PC-9 (cell line): ENCODE results near the gene MYL2. TPM values are rescaled to one million over a fixed set of nuclear protein-coding genes. Genes with fewer than 3 reads are reported as not detected.

Source experiments
- Bru-seq: library from RNA; stranded (reverse); fragments of 400-500 nt; gene quantifications from one replicate; lab custom pipeline; 2021; lab: Mats Ljungman, UMichigan
- BruChase-seq, 2 experiments: library from RNA; stranded (reverse); fragments of 400-500 nt; gene quantifications; one replicate each; lab custom pipeline; 2021; lab: Mats Ljungman, UMichigan
- BruUV-seq: library from RNA; stranded (reverse); fragments of 400-500 nt; replicated peaks from 2 replicates; lab custom pipeline; 2021; lab: Mats Ljungman, UMichigan
- CTCF ChIA-PET: fragments of 300-600 bp; sonication (Branson Sonifier 250); formaldehyde crosslinking; loops from one replicate; lab custom pipeline; 2022; ENCODE audit warnings: antibody characterized with exemption; lab: Charles Lee
- POLR2A ChIA-PET: fragments of 300-600 bp; sonication (Branson Sonifier 250); formaldehyde crosslinking; loops from one replicate; lab custom pipeline; 2022; ENCODE audit warnings: antibody characterized with exemption; ENCODE audit not compliant: unreplicated experiment; lab: Charles Lee
- DNase-seq, 2 experiments: peaks; one replicate each; pipeline versions ENCODE4 v3.0.0 to v3.0.0-alpha.2; 2015 to 2022; ENCODE audit warnings: mixed read lengths in 1 of 2
- H2AFZ ChIP-seq: fragments of 200-600 bp; sonication (generic); 2 replicates; pipeline ENCODE4 v1.8.1; 2017; ENCODE audit warnings: antibody characterized with exemption
- H3F3A ChIP-seq: fragments of 200-600 bp; sonication (generic); 2 replicates; pipeline ENCODE4 v1.8.1; 2017; ENCODE audit warnings: antibody characterized with exemption, mild to moderate bottlenecking, low read depth; ENCODE audit not compliant: insufficient read depth
- H3K27ac ChIP-seq: fragments of 200-600 bp; sonication (generic); 2 replicates; pipeline ENCODE4 v1.6.1; 2016; ENCODE audit warnings: mixed run types
- H3K27me3 ChIP-seq: fragments of 200-600 bp; sonication (generic); 2 replicates; pipeline ENCODE4 v1.6.1; 2016; ENCODE audit warnings: low read depth, mixed run types; ENCODE audit not compliant: insufficient read depth
- H3K36me3 ChIP-seq: fragments of 200-600 bp; sonication (generic); 2 replicates; pipeline ENCODE4 v1.6.1; 2016; ENCODE audit warnings: low read depth, mixed run types
- H3K4me1 ChIP-seq: fragments of 200-600 bp; sonication (generic); replicated peaks from 2 replicates; pipeline ENCODE4 v1.6.1; 2016; ENCODE audit warnings: mixed run types; ENCODE audit not compliant: insufficient read depth
- H3K4me2 ChIP-seq: fragments of 200-600 bp; sonication (generic); 2 replicates; pipeline ENCODE4 v1.6.1; 2017; ENCODE audit warnings: mixed run types
- H3K4me3 ChIP-seq: fragments of 200-600 bp; sonication (generic); 2 replicates; pipeline ENCODE4 v1.6.1; 2016; ENCODE audit warnings: mixed run types
- H3K79me2 ChIP-seq: fragments of 200-600 bp; sonication (generic); 2 replicates; pipeline ENCODE4 v1.6.1; 2017; ENCODE audit warnings: low read depth, mixed run types
- H3K9me2 ChIP-seq: fragments of 200-600 bp; sonication (generic); 2 replicates; pipeline ENCODE4 v1.8.1; 2017; ENCODE audit warnings: mild to moderate bottlenecking; ENCODE audit not compliant: insufficient read depth
- H3K9me3 ChIP-seq: fragments of 200-600 bp; sonication (generic); 2 replicates; pipeline ENCODE4 v1.8.1; 2016; ENCODE audit warnings: low read depth; ENCODE audit not compliant: insufficient read depth
- H4K20me1 ChIP-seq: fragments of 200-600 bp; sonication (generic); 2 replicates; pipeline ENCODE4 v1.8.1; 2017; ENCODE audit not compliant: insufficient read depth
- EZH2 ChIP-seq: fragments of 200-600 bp; sonication (generic); IDR thresholded peaks from 2 replicates; pipeline ENCODE4 v1.8.0; 2017; ENCODE audit warnings: antibody characterized with exemption, low read depth
- intact Hi-C: fragments of 100-400 bp; cut with micrococcal nuclease; formaldehyde crosslinking; loops from one replicate; pipeline ENCODE4 v1.10.0; 2022; ENCODE audit not compliant: unreplicated experiment
- long read RNA-seq: library from polyadenylated mRNA; stranded (forward); transcript quantifications from one replicate; pipeline ENCODE4 v2.0.0, GENCODE V29; 2022
- total RNA-seq: library from RNA; stranded (reverse); gene quantifications from 2 replicates; pipeline ENCODE4 v1.2.3, GENCODE V29; 2021
- TF ChIP-seq, protein P1 (sequence below): fragments of 200-600 bp; sonication (generic); conservative IDR thresholded peaks from 2 replicates; pipeline ENCODE4 v1.6.1; 2017; ENCODE audit warnings: mixed run types, antibody characterized with exemption, mild to moderate bottlenecking, moderate library complexity

The MYL2 gene
- total RNA-seq = not detected in 2 replicates
- percentile 20 among the genes with signal in this experiment for Bru-seq, nascent RNA
- not detected for BruChase-seq, experiment 1, labeled RNA remaining after a 2-hour chase
- percentile 7 among the genes with signal in this experiment for BruChase-seq, experiment 2, labeled RNA remaining after a 6-hour chase
- long read RNA-seq = 0 reads

DNA sequence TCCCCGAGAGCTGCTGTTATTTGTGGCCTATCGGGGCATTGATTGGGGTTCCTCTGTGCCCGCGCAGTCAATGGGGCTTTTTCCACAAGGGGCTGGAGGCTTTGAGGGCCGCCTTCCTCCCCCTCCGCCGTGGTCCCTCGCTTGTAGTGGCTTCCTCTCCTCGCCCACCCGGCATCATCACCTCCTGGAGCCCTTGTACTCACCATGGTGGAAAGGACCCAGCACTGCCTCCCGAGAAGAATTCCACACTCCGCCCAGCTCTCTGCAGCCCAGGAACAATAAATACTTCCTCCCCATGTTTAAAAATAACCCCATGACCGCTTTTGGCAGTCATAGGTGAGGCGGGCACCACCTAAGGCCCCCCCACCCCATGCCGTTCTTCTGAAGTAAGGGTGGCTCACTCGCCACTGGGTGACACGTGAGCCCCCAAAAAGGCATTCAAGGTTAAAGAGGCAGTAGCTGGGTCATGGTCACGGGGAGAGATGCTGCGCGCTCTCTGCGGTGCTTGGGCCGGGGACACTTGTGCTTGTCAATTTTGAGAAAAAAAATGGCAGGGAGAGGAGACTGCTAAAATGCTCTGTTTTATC, at the start of gene MYL2:
TSS of gene MYL2 (minus strand) at position 256 of the 587 bp plus-strand sequence. CDS start at position 206, 50 bp downstream.
- peaks cover 28% of the 10 kb centered on the region for H3F3A ChIP-seq
- no peak within 1 kb of the TSS for H3K4me2 ChIP-seq
- POLR2A ChIA-PET = interaction anchor here (0.6 kb wide), 1 partner anchor 10 kb away, joined by 4 read pairs; no protein-coding TSS in a partner anchor
- H4K20me1 ChIP-seq = no peaks in the 10 kb centered on the region
- H3K9me2 ChIP-seq = no peaks in the 10 kb centered on the region
- H3K27me3 ChIP-seq = no peaks in the 10 kb centered on the region
- H3K79me2 ChIP-seq = no peaks in the 10 kb centered on the region
- no peaks in the 10 kb centered on the region for H3K36me3 ChIP-seq
- no peaks in the 10 kb centered on the region for H3K9me3 ChIP-seq
- H3K4me1 ChIP-seq = peaks cover 29% of the 10 kb centered on the region
- no TSS peak for BruUV-seq
- intact Hi-C loops = no loop called here
- H3K4me3 ChIP-seq = no peak within 1 kb of the TSS
- CTCF ChIA-PET = no interaction called here
- H3K27ac ChIP-seq = no peak within 1 kb of the TSS
- DNase-seq = no peak
- TF ChIP-seq EZH2 = no peak
- TF ChIP-seq, protein P1, sequence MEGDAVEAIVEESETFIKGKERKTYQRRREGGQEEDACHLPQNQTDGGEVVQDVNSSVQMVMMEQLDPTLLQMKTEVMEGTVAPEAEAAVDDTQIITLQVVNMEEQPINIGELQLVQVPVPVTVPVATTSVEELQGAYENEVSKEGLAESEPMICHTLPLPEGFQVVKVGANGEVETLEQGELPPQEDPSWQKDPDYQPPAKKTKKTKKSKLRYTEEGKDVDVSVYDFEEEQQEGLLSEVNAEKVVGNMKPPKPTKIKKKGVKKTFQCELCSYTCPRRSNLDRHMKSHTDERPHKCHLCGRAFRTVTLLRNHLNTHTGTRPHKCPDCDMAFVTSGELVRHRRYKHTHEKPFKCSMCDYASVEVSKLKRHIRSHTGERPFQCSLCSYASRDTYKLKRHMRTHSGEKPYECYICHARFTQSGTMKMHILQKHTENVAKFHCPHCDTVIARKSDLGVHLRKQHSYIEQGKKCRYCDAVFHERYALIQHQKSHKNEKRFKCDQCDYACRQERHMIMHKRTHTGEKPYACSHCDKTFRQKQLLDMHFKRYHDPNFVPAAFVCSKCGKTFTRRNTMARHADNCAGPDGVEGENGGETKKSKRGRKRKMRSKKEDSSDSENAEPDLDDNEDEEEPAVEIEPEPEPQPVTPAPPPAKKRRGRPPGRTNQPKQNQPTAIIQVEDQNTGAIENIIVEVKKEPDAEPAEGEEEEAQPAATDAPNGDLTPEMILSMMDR = no peak
- H2AFZ ChIP-seq = no peak within 1 kb of the TSS

- no TSS peak for BruUV-seq
- no peak overlapping the region for H3K4me3 ChIP-seq
- H3F3A ChIP-seq = no peaks in the 10 kb centered on the region
- no peaks in the 10 kb centered on the region for H3K36me3 ChIP-seq
- TF ChIP-seq, protein P1 = no peak
- no peak for TF ChIP-seq EZH2
- CTCF ChIA-PET = no interaction called here
- H3K79me2 ChIP-seq = no peaks in the 10 kb centered on the region
- no peak overlapping the region for H2AFZ ChIP-seq
- peaks cover 82% of the 10 kb centered on the region for H3K27me3 ChIP-seq
- H3K9me2 ChIP-seq = no peaks in the 10 kb centered on the region
- no peak overlapping the region for H3K4me2 ChIP-seq
- no peaks in the 10 kb centered on the region for H3K9me3 ChIP-seq
- H3K27ac ChIP-seq = no peak overlapping the region
- H3K4me1 ChIP-seq = no peaks in the 10 kb centered on the region
- no peak for DNase-seq
- POLR2A ChIA-PET = interaction anchor here (0.6 kb wide), 1 partner anchor 127 kb away, joined by 3 read pairs; no protein-coding TSS in a partner anchor
- intact Hi-C loops = no loop called here
- H4K20me1 ChIP-seq = no peaks in the 10 kb centered on the region
These were observed 45.8 kb upstream of the MYL2 start for GRCh38 chr12:110966081-110966760.

DNA sequence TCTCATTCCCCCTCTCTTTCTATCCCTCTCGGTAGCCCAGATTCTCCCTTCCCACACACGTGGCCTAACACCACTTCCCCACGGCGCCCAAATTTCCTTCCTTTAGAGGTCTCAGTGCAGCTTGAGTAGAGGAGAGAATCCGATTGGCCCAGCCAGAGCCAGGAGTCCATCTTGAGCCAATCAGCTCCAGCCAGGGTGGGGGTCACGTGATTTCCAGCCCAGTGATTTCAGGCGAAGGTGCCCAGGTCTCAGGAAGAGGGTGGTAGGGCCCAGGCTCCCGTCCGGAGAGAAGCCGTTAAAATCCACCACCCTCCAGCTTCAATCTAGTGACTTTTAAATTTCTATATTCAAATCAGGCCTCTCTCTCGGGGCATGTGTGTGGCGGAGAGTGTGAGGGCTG, 45.2 kb upstream of the MYL2 start:
- Histone ChIP-seq H3K27me3 (peaks cover 81% of the 10 kb centered on the region), H2AFZ (no peak overlapping the region), H3K4me1 (no peaks in the 10 kb centered on the region), H3K27ac (no peak overlapping the region), H3K9me3 (no peaks in the 10 kb centered on the region), H4K20me1 (no peaks in the 10 kb centered on the region), H3K9me2 (no peaks in the 10 kb centered on the region), H3K79me2 (no peaks in the 10 kb centered on the region), H3K36me3 (no peaks in the 10 kb centered on the region), H3F3A (no peaks in the 10 kb centered on the region), H3K4me3 (no peak overlapping the region), H3K4me2 (no peak overlapping the region)
- CTCF ChIA-PET = no interaction called here
- intact Hi-C loops = no loop called here
- no peak for TF ChIP-seq EZH2
- no TSS peak for BruUV-seq
- no peak for DNase-seq
- POLR2A ChIA-PET = interaction anchor here (0.6 kb wide), 1 partner anchor 159 kb away, joined by 17 read pairs; no protein-coding TSS in a partner anchor
